ENCODE data around the gene NPEPL1.
"Not testable (repeated sequence)": the region's sequence is repeated elsewhere in the genome, so short reads cannot be mapped to it uniquely, and the experiment has no call there.

The NPEPL1 gene

GRCh38 chr20:58712806-58713731 lies 20.5 kb downstream of the NPEPL1 start:
- DNase-seq (ENCODE audit: low read depth in 1 of 2, low spot score in 1 of 2): no peak

DNA sequence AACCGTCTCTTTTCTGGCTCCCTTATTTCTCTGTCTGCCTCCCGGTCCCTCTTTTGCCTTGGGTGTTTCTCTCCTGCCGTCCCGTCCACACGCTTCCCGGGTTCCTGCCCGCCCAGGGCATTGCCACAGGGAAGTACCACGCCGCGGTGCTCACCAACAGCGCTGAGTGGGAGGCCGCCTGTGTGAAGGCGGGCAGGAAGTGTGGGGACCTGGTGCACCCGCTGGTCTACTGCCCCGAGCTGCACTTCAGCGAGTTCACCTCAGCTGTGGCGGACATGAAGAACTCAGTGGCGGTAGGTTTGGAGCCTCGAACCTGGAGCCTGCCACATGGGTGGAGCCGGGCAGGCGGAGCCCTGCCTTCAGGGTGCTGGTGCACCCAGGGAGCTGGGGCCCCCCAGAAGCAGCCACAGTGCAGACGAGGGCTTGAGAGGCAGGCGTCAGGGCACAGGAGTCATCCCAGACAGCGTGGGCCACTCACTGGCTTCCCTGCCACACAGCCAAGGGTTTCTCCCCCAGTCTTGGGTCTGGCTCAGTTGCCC lies 21.3 kb downstream of the NPEPL1 start:
- DNase-seq (ENCODE audit: low read depth in 1 of 2, low spot score in 1 of 2): no peak

GRCh38 chr20:58714340-58714922 lies 21.8 kb downstream of the NPEPL1 start:
- DNase-seq (ENCODE audit: low read depth in 1 of 2, low spot score in 1 of 2): no peak

- no peak for DNase-seq (ENCODE audit: low read depth in 1 of 2, low spot score in 1 of 2)
Observed at GRCh38 chr20:58714923-58715351, 22.3 kb downstream of the NPEPL1 start.

- DNase-seq (ENCODE audit: low read depth in 1 of 2, low spot score in 1 of 2): no peak
Observed at GRCh38 chr20:58715391-58715800, 22.8 kb downstream of the NPEPL1 start.

GRCh38 chr20:58715801-58716475 lies 23.3 kb downstream of the NPEPL1 start:
- no peak for DNase-seq (ENCODE audit: low read depth in 1 of 2, low spot score in 1 of 2)

DNA sequence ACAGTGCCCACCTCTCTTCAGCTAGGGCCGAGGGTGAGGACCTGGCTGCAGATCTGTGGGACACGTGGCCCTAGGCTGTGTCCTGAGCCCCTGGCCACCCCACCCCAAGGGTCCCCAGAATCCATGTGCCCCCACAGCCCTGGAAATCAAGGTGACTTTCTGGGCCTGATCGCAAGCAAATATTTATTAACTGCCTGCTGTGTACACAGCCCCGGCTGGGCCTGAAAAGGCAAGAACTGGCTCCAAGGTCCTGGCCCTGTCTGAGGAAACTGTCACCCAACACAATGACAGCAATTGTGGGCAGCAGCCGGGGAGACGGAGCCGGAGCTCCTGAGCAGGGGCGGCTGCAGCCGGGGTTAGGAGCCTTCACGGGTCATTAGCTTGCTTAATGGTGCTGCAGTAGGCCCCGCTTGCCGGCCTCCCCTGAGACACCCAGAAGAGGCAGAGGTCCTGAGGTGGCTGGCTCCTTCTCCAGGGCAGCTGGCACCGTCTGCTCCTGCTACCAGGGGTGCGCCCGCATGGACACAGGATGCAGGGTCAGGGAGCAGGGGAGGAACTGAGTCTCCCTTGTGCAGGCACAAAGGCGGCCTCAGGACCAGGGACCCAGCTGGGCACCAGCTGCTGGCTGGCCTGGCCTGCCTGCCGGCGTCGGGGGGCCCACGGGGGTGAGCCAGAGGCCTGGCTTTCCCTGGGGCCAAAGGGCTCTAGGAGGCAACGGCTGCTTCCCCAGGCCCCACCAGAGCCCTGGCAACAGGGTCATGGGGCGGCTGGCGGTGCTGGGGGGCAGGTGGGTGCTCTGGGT lies 24.1 kb downstream of the NPEPL1 start:
- no peak for DNase-seq (ENCODE audit: low read depth in 1 of 2, low spot score in 1 of 2)

DNA sequence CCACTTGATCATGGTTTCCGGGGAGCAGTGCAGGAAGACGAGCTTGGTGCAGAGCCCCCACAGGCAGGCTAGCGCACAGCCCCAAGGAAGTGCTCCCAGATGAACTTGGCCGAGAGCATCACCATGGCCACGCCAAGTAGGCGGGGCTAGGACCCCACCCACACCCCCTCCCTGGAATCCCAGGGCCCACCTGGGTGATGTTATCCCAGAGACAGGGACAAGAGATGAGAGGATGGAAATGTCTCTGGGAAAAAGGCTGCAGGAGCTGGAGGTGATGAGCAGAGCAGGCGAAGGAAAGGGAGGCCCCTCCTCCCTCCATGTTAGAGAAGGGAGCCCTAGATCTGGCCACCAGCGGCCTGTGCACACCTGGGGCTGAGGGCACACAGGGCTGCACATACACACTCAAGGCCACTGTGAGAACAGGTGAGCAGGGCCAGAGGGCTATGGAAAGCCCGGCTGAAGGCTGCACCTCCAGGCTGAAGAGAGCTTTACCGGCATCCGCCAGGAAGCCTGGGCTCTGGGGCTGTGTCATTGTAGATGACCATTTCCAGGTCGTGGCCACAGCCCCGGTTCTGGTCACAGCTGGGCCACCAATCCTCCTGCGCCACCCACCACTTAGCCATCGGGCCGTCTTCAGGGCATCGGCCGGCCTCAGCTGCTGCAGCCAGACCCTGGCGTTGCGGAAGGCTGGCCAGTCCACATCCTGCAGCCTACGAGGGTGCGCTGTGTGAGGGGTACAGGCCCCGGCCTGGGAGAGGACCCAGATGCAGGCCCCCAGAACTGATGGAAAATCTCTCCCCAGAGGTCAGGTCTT lies 24.9 kb downstream of the NPEPL1 start:
- DNase-seq (ENCODE audit: low read depth in 1 of 2, low spot score in 1 of 2): no peak

DNA sequence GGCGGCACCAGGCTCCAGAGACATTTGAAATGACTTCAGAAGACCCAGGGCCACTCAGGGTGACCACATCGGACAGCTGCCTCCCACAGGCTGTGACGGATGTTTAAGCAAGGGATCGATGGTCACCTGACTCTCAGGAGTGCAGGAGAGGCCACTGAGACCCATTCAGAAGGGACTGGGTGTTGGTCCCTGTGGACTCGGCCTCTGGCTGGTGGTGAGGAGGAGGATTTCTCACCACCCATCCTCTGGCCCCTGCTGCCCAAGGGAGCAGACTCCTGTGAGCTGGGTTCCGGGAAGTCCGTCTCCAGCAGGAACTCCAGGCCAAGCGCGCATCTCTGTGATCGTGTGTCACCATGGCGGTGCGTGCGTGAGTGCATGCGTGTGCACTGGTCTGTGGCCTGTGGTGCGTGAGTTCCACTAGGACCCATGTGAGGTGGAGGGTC lies 25.5 kb downstream of the NPEPL1 start:
- DNase-seq (ENCODE audit: low read depth in 1 of 2, low spot score in 1 of 2): no peak

DNA sequence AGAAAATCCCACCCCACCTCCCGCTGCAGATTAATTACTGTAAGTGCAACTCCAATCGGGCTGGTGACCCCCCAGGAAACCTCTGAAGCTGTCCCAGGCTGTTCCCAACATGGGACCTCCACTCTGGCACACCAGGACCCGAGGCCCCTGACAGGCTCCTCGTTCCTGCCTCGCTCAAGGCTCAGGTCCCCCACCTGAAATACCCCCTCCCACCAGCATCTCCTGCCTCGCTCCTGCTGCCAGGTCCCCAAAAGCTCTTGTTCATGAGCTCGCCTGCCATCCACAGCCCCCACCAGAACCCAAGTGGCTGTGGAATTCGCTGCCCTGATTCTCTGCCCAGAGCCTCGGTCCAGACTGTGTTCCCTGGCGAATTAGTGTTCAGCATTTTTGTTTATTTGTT lies 26.1 kb downstream of the NPEPL1 start:
- no peak for DNase-seq (ENCODE audit: low read depth in 1 of 2, low spot score in 1 of 2)

GRCh38 chr20:58719258-58719657 lies 26.7 kb downstream of the NPEPL1 start:
- DNase-seq (ENCODE audit: low read depth in 1 of 2, low spot score in 1 of 2): no peak

GRCh38 chr20:58719971-58720371 lies 27.4 kb downstream of the NPEPL1 start:
- DNase-seq (ENCODE audit: low read depth in 1 of 2, low spot score in 1 of 2): no peak

DNA sequence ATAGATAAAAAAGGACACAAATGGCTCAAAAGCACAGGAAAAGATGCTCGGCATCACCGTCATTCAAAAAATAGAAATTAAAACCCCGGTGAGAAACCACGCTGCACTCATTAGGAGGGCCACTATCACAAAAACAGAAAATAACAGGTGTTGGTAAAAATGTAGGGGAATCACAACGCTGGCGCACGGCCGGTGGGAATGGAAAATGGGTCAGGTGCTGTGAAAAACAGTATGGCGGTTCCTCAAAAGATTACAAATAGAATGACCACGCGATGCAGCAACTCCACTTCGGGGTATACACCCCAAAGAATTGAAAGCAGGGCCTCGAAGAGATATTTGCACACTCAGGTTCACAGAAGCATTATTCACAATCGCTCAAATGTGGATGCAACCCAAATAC lies 28.3 kb downstream of the NPEPL1 start:
- DNase-seq (ENCODE audit: low read depth in 1 of 2, low spot score in 1 of 2): no peak

GRCh38 chr20:58721951-58722778 lies 29.6 kb downstream of the NPEPL1 start:
- DNase-seq (ENCODE audit: low read depth in 1 of 2, low spot score in 1 of 2): no peak

DNA sequence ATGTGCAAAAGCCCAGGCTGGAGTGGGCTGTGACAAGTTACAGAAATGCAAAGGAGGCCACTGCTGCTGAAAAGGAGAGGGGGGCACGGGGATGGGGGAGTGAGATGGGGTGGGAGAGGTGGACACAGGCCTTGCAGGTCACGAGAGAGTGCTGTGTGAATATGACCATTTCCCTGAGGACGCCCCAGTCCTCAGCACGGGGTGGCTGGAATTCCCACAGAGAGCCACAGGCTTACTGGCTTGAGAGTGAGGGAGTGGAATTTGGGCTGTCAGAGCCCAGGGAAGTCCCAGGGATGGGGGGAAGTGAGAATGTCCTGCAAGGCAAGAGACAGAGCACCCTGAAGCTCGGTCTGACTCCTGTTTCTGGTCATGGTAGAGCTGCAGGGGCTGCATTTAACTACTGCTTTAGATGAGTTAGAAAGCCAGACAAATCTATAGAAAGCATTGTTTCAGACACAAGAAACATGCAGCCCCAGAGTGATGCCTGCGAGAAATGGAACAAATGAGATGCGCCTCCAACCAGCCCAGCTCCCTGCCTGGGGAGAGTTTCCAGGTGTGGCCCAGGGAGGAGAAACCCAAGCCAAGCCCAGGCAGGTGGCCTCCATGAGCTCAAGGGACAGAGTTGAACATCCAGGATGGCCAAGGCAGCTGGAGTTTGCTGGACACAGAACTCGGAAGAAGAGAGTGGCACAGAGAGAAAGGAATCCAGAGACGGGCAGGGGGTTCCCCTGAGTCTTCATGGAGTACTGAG lies 30.5 kb downstream of the NPEPL1 start:
- DNase-seq (ENCODE audit: low read depth in 1 of 2, low spot score in 1 of 2): no peak

DNA sequence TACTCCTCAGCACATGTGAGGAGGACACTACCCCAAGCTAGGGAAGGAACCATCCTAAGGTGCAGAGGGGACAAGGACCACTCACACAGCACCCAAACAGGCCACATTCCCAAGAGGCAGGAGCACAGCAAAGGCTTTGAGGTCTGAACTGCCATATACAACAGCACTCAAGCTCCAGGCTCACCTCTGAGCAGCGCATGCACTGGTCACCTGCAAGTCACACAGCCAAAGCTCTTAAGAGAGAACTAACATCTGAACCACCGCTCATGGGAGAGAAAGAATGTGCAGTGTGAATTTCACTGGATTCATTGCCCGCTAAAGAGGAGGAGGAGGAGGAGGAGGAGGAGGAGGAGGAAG lies 31.0 kb downstream of the NPEPL1 start:
- DNase-seq (ENCODE audit: low read depth in 1 of 2, low spot score in 1 of 2): no peak

DNA sequence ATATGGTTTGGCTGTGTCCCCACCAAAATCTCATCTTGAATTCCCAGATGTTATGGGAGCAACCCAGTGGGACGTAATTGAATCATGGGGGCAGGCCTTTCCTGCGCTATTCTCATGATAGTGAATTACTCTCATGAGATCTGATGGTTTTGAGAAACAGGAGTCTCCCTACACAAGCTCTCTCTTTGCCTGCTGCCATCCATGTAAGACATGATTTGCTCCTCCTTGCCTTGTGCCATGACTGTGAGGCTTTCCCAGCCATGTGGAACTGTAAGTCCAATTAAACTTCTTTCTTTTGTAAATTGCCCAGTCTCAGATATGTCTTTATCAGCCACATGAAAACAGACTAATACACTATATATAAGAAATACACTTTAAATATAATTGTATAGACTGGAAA lies 33.6 kb downstream of the NPEPL1 start:
- not testable (repeated sequence) for DNase-seq (ENCODE audit: low read depth in 1 of 2, low spot score in 1 of 2)

- DNase-seq (ENCODE audit: low read depth in 1 of 2, low spot score in 1 of 2): no peak
Observed at GRCh38 chr20:58731192-58731591, 38.6 kb downstream of the NPEPL1 start.

- no peak for DNase-seq (ENCODE audit: low read depth in 1 of 2, low spot score in 1 of 2)
Observed at GRCh38 chr20:58737198-58737597, 44.6 kb downstream of the NPEPL1 start.
